ENCODE results near the gene RNF123.

RNF123 gene

GRCh38 chr3:49702672-49703071 is 13.3 kb downstream of the RNF123 start:
- no peak for DNase-seq (ENCODE audit: low read depth in 2 of 2)

DNA sequence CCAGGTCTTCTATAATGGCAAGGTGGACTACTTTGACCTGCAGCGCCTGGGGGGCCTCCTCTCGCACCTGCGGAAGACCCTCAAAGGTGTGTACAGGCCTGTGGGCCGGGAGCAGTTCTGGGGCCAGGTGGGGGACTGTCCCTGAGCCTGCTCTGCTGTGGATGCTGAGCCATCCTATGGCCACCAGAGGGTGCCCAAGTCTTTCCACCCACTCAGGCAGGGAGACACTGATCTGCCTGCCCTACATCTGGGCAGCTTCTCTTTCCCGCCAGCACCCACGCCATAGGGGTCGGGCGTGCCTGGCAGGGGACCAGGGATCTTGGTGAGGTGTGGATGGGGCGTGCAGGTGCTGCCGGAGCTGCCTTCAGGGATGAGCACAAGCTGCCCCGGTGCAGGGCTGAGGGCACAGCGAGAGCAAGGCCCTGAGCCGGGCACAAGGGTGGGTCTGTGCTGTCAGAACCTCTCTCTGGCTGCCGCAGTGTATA is 14.1 kb downstream of the RNF123 start:
- peak in 1 of 2 experiments; percentile 43 for DNase-seq (ENCODE audit: low read depth in 2 of 2)

- no peak for DNase-seq (ENCODE audit: low read depth in 2 of 2)
Measured at GRCh38 chr3:49703956-49704355, 14.6 kb downstream of the RNF123 start.

DNA sequence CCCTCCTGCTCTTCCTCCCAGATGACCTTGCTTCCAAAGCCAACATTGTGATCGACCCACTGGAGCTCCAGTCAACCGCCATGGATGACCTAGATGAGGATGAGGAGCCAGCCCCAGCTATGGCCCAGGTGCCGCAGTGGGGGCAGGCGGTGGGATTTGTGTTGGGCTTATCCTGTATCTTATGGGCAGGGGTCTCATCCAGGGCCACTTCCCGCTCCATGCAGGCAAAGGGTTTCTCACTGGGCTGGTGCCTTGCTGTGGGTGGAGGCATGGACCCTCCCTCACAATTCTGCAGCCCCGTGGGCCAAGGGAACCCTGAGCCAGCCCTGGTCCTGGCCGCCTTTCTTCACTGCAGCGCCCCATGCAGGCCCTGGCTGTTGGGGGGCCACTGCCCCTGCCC is 15.3 kb downstream of the RNF123 start:
- DNase-seq (ENCODE audit: low read depth in 2 of 2) = no peak

GRCh38 chr3:49705390-49705960 is 16.1 kb downstream of the RNF123 start:
- no peak for DNase-seq (ENCODE audit: low read depth in 2 of 2)

DNA sequence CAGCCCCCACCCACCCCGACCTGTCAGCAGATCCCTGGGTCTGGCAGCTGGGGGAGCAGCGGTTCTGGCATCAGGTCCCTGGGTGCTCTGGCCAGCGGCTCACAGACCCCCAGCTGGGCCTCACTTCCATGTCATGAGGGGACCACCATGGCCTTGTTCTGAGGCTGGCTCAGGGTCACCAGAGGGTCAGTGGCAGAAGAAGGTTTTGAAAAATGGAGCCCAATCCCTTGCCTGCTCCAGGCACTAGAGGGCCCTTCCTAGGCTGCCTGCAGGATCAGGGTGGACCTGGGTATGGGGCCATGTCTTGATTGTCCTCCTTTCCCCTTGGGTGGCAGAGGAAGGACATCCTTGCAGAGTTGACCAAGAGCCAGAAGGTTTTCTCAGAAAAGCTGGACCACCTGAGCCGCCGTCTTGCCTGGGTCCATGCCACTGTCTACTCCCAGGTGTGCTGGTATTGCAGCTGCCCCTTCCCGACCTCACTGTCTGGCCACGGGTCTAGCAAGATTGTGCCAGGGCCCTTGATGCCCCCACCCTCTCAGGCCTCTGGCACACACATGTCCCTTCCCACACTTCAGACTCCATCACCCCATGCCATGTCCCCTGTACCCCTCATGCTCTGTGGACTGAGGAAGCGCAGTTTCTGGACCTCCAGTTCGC is 17.2 kb downstream of the RNF123 start:
- no peak for DNase-seq (ENCODE audit: low read depth in 2 of 2)

DNA sequence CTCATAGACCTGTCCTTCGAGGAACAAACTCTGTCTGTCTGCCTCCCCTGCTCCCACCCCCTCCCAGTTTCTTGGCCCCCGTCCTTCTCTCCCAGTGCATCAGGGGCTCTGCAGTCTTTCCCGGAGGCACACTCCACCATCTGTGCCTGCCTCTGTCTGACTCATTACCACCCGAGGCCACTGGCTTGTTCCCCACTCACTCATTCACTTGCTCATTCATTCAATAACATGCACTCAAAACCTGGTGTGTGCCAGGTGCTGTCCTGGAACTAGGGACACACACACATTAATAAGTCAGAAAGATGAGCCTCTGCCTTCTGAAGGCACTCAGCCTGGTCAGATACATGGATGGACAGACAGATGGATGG is 17.7 kb downstream of the RNF123 start:
- DNase-seq (ENCODE audit: low read depth in 2 of 2) = no peak

DNA sequence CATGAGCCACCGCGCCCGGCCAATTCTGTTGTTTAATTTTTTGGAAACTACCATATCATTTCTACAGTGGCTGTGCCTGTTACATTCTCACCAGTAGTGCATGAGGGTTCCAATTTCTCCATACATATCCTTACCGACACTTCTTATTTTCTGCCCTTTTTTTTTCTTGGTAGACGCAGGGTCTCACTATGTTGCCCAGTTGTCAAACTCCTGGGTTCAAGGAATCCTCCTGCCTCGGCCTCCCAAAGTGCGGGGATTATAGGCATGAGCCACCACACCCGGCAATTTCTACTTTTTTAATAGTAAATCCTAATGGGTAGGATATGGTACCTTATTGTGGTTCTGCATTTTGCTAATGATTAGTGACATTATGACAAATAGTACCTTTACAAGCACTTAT is 20.5 kb downstream of the RNF123 start:
- no peak for DNase-seq (ENCODE audit: low read depth in 2 of 2)

DNA sequence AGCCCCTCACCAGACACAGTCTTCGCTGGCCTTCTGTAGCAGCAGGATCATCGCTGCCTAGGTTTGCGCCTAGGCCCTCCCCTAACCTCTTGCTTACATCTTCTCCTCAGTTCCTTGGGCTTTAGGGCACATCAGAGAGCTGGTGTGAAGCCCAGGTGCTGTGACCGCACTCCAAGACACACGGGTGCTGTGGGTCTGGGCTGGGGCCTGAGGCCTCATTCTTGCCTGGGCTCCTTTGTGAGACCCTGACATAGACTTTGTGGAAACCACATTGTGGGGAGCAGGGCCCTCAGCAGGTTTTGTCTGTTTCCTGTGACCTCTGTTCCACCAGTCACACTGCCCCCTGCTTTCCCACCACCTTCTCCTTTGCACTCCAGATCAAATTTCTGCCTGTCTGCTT is 22.1 kb downstream of the RNF123 start:
- DNase-seq (ENCODE audit: low read depth in 2 of 2) = no peak

DNA sequence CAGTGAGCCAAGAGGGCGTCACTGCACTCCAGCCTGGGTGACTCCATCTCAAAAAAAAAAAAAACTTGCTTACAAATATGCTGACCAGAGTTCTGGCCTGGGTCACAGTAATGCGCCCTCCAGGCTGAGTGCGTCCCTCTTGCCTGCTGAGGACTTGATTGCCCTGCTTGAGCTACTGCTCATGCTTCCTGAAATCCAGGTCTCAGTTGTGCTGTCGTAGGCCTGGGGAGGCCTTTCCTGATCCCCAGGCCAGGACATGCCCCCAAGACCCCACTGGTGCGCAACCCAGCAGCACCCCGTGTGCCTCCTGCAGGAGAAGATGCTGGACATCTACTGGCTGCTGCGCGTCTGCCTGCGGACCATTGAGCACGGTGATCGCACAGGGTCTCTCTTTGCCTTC is 22.8 kb downstream of the RNF123 start:
- DNase-seq (ENCODE audit: low read depth in 2 of 2) = no peak

- no peak for DNase-seq (ENCODE audit: low read depth in 2 of 2)
Measured at GRCh38 chr3:49712631-49713317, 23.4 kb downstream of the RNF123 start.

DNA sequence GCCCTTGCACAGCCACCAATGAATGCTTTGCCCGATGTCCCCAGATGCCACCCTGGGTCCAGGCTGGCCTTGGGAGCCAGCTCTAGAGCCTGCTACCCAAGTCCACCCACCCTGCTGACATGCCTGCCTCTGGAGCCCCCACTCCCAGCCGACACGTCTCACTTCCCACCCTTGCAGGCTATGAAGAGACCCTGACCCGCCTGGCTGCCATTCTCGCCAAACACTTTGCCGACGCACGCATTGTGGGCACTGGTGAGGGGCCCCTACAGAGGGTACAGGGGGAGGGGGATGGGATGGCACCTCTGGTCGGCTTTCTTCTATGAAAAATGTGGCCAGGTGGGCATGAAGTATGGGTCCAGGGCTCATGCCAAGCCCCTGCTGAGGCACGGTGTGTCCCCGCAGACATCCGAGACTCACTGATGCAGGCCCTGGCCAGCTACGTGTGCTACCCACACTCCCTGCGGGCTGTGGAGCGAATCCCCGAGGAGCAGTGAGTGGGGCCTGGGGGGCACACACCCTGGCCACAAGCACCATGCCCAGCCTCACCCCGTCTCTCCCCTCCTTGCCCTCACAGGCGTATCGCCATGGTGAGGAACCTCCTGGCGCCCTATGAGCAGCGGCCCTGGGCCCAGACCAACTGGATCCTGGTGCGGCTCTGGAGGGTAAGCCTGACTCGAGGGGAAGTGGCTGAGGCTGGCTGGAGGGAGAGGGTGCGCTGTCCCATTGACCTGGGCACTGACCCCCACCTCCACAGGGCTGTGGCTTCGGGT is 24.2 kb downstream of the RNF123 start:
- no peak for DNase-seq (ENCODE audit: low read depth in 2 of 2)

- no peak for DNase-seq (ENCODE audit: low read depth in 2 of 2)
Measured at GRCh38 chr3:49714728-49715550, 25.6 kb downstream of the RNF123 start.

- DNase-seq (ENCODE audit: low read depth in 2 of 2) = no peak
Measured at GRCh38 chr3:49715611-49716121, 26.3 kb downstream of the RNF123 start.

DNA sequence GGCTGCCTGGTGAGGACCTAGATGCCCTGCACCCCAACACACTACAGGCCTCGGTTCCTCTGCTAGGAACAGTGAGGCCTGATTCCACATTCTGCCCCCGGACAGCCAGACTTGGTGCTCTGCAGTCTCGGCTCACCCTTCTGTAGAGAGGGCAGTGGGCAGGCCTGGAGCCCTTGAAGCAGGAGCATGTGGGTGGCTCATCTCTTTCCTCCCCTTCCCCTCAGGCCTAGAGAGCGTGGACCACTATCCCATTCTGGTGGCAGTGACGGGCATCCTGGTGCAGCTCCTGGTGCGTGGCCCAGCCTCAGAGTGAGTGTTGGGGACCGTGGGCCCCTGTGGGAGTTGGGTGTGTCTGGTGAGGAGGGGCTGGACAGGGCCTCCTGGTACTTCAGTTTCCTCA is 26.8 kb downstream of the RNF123 start:
- DNase-seq (ENCODE audit: low read depth in 2 of 2) = no peak

- DNase-seq (ENCODE audit: low read depth in 2 of 2) = no peak
Measured at GRCh38 chr3:49716691-49717210, 27.4 kb downstream of the RNF123 start.

DNA sequence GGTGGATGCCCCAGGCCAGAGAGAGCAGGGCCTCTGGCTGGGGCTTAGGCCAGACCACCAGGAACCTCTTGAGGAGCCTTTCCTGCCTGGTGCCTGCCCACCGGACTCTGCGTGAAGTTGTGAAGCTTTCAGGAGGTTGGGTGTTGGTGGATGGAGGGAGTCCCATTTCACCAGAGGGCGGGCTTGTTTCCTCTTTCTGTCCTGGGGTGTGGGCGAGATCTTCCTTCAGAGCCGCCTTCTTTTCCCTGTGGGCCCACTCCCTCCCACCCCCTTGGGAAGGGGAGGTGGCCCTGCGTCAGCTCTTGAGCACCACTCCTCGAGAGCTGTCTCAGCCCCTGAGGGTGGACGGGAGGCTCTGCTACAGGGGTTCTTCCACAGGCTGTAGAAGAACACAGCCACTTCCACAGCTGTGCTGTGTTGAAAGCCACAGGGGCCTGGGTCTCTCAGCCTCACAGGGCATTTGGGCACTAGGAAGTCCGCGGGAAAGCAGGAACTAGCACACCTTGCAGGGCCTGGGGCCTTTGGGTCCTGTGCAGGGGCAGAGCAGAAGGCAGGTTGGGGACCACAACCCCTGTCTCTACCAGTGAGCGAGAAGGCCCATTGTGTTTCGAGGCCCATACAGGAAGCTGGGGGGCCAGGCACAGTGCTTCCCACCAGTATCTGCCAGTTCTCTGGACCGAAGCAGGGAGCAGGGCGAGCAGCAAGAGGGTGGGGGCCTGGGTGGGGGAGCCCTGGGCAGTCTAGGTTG is 28.0 kb downstream of the RNF123 start:
- DNase-seq (ENCODE audit: low read depth in 2 of 2) = no peak

DNA sequence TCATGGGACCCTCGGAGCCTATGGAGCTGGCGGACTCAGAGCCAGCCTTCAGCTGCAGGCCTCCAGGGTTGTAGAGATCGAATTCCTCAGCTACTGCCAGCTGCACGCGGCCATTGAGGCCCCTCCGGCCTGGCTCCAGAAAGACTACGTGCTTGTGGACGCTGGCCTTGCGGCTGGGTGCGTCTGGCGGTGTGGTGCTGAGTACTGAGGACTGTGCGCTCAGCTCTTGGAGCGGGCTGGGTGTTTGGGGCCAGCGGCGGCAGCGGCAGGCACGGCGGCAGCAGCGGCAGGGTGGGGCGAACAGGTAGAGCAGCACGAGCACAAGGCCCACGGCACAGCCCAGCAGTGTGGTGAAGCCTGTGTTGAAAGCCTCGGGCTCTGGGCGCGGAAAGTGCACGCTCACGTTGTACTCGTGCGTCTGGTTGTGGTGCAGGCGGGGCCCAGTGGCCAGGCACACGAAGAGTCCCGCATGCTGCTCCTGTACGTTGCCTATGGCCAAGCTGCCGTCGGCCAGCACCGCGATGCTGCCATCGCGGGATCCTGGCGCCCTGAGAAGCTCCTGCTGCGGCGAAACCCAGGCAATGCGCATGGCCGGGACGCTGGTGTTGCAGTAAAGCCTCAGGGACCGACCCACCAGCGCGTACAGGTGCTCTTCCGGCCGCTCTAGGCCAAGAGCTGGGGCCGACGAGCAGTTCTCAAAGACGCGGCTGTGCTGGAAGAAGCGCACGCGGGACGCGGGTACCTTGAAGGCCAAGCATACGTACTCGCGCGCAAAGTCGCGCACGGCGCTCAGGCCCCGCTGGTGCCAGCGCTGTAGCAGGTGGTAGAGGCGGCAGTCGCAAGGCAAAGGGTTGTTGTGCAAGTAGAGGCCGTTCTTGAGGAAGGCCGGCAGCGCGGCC is 28.9 kb downstream of the RNF123 start:
- DNase-seq (ENCODE audit: low read depth in 2 of 2) = no peak

DNA sequence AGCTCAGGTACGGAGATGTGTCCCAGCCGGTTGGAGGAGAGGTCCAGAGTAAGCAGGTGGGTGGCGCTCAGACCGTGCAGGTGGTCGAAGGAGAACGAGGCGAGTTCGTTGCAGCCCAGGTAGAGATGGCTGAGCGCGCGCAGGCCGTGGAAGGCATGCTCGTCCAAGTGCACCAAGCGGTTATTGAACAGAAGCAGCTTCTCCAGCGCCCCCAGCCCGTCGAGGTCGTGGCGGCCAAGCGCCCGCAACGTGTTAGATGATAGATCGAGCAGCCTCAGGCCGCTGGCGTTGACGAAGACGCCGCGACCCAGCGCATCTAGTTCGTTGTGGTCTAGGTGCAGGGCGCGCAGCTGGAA is 29.5 kb downstream of the RNF123 start:
- no peak for DNase-seq (ENCODE audit: low read depth in 2 of 2)
